ENCODE data around the gene MRPL53. TPM values are rescaled to one million over a fixed set of nuclear protein-coding genes. Genes with fewer than 3 reads are reported as not detected.

Gene MRPL53
- total and polyA plus RNA-seq, 2 donors from 2014 or later, result 85.1 to 157 TPM

DNA sequence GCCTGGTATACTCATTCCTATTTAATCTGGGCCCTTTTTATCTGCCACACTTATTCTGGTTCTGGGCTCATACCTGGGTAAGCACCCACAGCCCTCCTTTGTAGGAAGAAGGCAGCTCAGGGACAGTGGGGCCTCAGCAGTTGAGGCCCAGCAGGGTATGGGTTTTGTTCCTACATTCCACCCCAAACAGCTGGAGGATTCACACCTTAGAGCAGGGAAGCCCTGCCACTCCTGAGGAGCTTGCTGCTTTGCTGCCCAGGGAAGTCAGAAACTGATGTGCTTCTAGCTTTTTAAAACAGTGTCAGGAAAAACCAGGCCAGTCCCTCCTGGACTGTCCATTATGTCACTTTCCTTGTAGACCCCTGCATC, 28.1 kb upstream of the MRPL53 start:
- H3K9ac ChIP-seq (ENCODE audit: low read length in 3 of 3), result no peak overlapping the region
- peaks cover 3 to 11% (median 5%) of the 10 kb centered on the region in 3 donors for H3K36me3 ChIP-seq (ENCODE audit: control insufficient read depth in 2 of 3, insufficient read depth in 3 of 3, low read length in 3 of 3)
- TF ChIP-seq, protein P1, sequence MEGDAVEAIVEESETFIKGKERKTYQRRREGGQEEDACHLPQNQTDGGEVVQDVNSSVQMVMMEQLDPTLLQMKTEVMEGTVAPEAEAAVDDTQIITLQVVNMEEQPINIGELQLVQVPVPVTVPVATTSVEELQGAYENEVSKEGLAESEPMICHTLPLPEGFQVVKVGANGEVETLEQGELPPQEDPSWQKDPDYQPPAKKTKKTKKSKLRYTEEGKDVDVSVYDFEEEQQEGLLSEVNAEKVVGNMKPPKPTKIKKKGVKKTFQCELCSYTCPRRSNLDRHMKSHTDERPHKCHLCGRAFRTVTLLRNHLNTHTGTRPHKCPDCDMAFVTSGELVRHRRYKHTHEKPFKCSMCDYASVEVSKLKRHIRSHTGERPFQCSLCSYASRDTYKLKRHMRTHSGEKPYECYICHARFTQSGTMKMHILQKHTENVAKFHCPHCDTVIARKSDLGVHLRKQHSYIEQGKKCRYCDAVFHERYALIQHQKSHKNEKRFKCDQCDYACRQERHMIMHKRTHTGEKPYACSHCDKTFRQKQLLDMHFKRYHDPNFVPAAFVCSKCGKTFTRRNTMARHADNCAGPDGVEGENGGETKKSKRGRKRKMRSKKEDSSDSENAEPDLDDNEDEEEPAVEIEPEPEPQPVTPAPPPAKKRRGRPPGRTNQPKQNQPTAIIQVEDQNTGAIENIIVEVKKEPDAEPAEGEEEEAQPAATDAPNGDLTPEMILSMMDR (IDR thresholded peaks at IDR 0.05; ENCODE audit: borderline replicate concordance, extremely low read depth, insufficient read depth), result no peak
- H3K4me1 ChIP-seq (ENCODE audit: control insufficient read depth in 2 of 3, insufficient read depth in 2 of 3, low read depth in 1 of 3, low read length in 3 of 3), result peaks cover 0 to 26% (median 11%) of the 10 kb centered on the region in 3 donors
- FAIRE-seq (no peak), DNase-seq (no peak)
- H3K27me3 ChIP-seq (ENCODE audit: control insufficient read depth, insufficient read depth, low read length), result peaks cover 12% of the 10 kb centered on the region
- no peak overlapping the region for H3K4me3 ChIP-seq (ENCODE audit: low read length in 3 of 3)
- intact Hi-C loops (cut with DNase I), result no loop called here
- H3K9me3 ChIP-seq (ENCODE audit: control insufficient read depth in 2 of 3, insufficient read depth in 1 of 3, low read length in 3 of 3), result no peaks in the 10 kb centered on the region
- H3K27ac ChIP-seq (ENCODE audit: low read depth in 2 of 2, low read length in 2 of 2), result no peak overlapping the region

DNA sequence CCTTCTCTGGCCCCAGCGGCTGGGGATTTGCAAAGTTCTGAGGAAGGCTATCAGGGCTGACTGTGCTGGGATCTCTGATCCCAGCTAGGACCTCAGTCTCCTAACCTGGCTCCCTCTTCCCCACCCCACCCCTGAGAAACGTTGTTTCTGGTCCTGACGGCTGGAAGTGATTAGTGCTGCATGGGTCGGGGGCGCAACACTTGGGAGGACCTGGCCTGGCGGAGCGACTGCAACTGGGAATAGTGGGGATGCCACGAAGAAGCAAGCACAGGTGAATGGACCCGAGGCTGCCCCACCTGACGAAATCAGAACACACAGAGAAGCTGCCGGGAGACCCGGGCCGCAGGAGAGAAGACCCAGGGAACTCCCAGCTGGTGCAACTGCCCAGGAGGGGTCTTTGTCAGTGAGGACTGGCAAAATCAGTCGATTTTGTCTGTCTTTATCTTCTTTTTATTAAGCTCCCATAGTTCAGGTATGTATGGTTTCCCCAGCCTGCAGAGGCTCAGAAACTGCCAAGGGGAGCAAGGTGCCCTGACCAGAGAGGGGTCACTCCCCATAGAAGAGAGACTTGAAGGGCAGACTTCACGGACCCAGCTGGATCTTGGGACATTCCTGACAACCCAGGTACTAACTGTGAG, 27.6 kb upstream of the MRPL53 start:
- FAIRE-seq (no peak), DNase-seq (peak in 1 of 5 donors; percentile 60)
- Histone ChIP-seq H3K9ac (ENCODE audit: low read length in 3 of 3) (no peak overlapping the region), H3K36me3 (ENCODE audit: control insufficient read depth in 2 of 3, insufficient read depth in 3 of 3, low read length in 3 of 3) (peaks cover 0 to 6% (median 0%) of the 10 kb centered on the region in 3 donors), H3K4me1 (ENCODE audit: control insufficient read depth in 2 of 3, insufficient read depth in 2 of 3, low read depth in 1 of 3, low read length in 3 of 3) (peaks cover 0 to 22% (median 10%) of the 10 kb centered on the region in 3 donors), H3K4me3 (ENCODE audit: low read length in 3 of 3) (no peak overlapping the region), H3K27me3 (ENCODE audit: control insufficient read depth, insufficient read depth, low read length) (peaks cover 12% of the 10 kb centered on the region), H3K9me3 (ENCODE audit: control insufficient read depth in 2 of 3, insufficient read depth in 1 of 3, low read length in 3 of 3) (no peaks in the 10 kb centered on the region), H3K27ac (ENCODE audit: low read depth in 2 of 2, low read length in 2 of 2) (no peak overlapping the region)
- TF ChIP-seq, protein P1 (IDR thresholded peaks at IDR 0.05; ENCODE audit: borderline replicate concordance, extremely low read depth, insufficient read depth), result no peak
- intact Hi-C loops (cut with DNase I), result no loop called here

DNA sequence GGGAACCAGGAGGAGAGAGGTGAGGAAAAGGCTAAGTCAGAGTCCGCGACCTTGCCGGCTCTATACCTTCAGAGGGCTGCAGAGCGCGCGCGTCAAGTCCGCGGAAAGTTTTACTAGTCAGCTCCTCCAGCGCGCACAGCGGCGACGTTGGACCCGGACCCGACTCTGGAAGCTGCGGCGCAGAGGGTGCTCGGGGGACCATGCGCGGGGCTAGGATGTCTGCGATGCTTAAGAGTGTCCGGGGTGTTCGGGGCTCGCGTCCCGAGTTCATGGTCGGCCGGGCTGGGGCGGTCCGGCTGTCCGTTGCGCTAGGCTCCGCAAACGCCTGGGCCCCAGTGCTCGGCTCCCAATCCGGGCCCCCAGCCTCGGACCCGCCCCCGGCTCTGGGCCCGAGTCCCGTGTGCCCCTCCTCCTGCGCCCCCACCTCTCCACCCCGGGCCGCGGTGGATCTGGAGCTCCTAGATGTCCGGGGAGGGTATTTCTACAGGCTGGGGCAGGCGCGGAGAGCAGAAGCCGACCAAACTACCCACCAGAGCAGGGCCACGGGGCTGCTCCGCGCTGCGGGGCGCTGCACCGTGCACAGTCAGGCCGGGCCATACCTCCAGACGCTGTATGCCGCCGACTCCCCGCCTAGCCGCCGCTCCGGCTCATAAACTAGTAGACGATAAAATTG, 26.9 kb upstream of the MRPL53 start, which contains the start of gene LBX2:
TSS of gene LBX2 (minus strand) at position 337 of the 673 bp plus-strand sequence. CDS start at position 271, 66 bp downstream.
- H3K36me3 ChIP-seq (ENCODE audit: control insufficient read depth in 2 of 3, insufficient read depth in 3 of 3, low read length in 3 of 3), result no peaks in the 10 kb centered on the region
- DNase-seq (peak; percentile 78 to 83 (median 81)), FAIRE-seq (no peak)
- intact Hi-C loops (cut with DNase I), result no loop called here
- peaks cover 0 to 22% (median 10%) of the 10 kb centered on the region in 3 donors for H3K4me1 ChIP-seq (ENCODE audit: control insufficient read depth in 2 of 3, insufficient read depth in 2 of 3, low read depth in 1 of 3, low read length in 3 of 3)
- H3K9ac ChIP-seq (ENCODE audit: low read length in 3 of 3), result no peak within 1 kb of the TSS
- H3K4me3 ChIP-seq (ENCODE audit: low read length in 3 of 3), result peak within 1 kb of the TSS; percentile 6 to 35 (median 23)
- no peak within 1 kb of the TSS for H3K27ac ChIP-seq (ENCODE audit: low read depth in 2 of 2, low read length in 2 of 2)
- peaks cover 12% of the 10 kb centered on the region for H3K27me3 ChIP-seq (ENCODE audit: control insufficient read depth, insufficient read depth, low read length)
- H3K9me3 ChIP-seq (ENCODE audit: control insufficient read depth in 2 of 3, insufficient read depth in 1 of 3, low read length in 3 of 3), result no peaks in the 10 kb centered on the region
- TF ChIP-seq, protein P1 (IDR thresholded peaks at IDR 0.05; ENCODE audit: borderline replicate concordance, extremely low read depth, insufficient read depth), result no peak

All from kidney (tissue), 14 donors.